NCI-H345 treated with DMSO at 0.1 percent for 48 hours (cell line): ENCODE measurements around the gene GRPEL1.

Source experiments
- DNase-seq: peaks from one replicate; lab custom pipeline; 2025; ENCODE audit not compliant: unreplicated experiment; lab: John Stamatoyannopoulos, UW

The GRPEL1 gene

DNA sequence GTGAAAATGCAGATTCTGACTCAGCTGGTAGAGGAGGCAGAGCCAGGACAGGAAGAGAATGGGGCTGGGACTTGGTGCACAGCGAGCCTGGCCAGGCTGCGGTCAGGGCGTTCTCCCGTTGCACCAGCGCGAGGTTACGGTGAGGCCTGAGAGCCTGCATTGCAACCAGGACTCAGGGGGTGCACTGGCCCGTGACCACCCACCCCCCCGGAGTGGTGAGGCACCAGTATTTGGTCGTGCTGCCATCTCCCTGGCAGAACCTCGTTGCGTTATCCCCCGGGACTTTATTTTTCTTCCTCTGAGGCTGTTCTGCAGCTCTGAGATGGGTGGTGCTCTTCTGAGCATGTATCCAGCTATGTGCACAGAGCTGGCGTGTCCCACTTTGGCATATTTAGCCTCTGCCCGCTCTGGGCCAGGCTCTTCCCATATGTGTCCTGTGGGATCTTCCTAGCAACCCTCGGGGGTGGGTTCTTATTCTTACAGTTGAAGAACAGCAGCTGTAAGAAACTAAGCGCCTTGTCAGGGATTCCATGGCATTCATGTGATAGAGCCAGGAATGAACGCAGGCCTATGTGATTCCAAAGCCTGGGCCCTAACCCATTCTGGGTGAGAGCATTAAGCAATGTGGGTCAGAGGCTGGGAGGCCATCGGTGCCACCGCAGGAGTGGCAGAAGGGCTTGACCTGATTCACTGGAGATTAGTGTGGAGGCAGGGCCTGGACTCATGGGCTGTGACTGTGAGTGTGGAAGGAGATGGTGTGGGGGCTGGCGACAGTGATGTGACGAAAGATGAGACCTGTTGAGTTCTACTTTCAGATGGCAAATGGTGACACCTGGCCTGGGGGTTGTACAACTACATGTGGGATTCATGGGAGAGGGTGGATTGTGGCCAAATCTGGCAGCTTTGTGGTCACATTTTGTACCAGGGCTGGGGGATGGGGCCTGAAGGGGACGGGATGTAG lies 21.6 kb downstream of the GRPEL1 start:
- no peak for DNase-seq

DNA sequence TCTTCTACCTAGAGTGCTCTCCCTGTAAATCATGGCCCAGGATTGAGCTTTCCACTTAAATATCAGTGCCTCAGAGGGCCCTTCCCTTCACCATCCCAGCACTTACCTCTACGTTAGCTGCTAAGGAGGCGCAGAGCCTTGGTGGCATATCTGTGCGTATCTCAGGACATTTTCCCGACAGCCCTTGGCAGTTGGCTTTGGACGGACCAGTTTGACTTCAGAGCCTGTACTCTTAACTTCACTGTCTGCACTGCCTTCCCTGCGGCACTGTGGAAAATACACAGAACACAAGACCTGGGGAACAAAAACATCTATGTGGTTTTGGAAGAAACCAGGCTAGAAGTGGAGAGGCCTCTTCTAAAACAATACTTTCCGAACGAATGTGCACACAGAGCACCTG lies 22.3 kb downstream of the GRPEL1 start:
- DNase-seq, result no peak

DNA sequence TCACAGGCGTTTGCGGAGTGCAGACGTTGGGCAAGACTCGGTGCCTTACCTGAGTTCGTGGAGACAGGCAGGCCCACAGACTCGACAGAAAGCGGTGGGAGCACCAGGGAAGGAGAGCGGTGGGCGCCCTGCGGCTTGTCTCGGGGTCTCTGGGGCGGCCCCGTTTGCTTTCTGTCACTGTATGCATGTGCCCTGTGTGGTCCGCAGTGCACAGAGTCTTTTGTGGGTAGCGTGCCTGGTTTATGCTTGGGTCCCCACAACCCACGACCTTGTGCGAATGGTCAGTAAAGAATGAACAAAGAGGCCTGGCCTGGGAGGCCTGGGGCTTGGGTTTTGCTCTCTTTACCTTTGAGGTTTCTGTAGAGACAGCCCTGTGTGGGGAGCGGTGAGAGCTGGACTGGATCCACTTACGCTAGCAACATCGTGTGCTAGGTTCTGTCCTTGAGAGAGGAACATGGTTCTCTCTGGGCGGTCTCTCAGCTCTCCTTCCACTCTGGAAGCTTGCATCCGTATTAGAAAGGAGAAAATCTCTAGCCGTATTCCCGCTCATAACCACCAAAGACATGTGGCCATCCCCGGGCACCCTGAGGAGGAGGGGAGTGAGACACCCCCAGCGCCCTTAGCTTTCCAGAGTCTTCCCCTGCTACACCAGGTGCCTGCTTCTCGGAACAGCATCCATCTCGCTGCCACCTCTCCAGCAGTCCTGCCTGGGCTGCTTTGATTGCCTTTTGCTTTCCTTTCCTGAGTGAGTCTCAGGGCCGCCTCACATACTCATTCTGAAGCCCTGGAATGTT lies 23.5 kb downstream of the GRPEL1 start:
- DNase-seq, result no peak

DNA sequence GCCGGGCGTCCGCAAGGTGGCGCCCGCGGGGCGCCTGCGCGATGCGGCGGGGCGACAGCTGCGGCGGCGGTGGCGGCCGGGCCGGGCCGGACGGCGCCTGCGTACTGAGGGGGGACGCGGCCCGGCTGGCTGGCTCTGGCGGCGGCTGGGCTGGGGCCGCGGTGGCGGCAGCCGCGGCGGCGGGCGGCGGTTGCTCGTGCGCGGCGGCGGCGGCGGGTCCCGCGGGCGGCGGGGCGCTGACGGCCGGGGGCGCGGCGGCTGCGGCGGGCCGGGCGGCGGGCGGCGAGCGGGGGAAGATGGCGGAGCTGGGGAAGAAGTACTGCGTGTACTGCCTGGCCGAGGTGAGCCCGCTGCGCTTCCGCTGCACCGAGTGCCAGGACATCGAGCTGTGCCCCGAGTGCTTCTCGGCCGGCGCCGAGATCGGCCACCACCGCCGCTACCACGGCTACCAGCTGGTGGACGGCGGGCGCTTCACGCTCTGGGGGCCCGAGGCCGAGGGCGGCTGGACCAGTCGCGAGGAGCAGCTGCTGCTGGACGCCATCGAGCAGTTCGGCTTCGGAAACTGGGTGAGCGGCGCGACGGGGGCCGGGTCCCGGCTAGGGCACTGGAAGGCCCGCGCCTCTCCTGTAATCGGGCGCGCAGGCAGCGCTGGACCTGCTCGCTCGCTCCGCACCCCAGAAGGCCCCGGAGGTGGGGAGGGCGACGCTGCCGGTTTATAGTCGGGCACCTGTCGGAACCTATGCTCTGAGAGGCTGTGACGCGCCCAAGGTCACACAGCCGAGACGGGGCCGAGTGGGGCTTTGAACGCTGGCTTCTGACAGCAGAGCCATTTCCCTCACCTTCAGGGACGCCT lies 24.4 kb downstream of the GRPEL1 start, which contains the start of gene TADA2B:
Gene TADA2B (plus strand): TSS at position 89 of the 853 bp plus-strand sequence. CDS start 208 bp downstream, at position 297.
- no peak for DNase-seq

DNA sequence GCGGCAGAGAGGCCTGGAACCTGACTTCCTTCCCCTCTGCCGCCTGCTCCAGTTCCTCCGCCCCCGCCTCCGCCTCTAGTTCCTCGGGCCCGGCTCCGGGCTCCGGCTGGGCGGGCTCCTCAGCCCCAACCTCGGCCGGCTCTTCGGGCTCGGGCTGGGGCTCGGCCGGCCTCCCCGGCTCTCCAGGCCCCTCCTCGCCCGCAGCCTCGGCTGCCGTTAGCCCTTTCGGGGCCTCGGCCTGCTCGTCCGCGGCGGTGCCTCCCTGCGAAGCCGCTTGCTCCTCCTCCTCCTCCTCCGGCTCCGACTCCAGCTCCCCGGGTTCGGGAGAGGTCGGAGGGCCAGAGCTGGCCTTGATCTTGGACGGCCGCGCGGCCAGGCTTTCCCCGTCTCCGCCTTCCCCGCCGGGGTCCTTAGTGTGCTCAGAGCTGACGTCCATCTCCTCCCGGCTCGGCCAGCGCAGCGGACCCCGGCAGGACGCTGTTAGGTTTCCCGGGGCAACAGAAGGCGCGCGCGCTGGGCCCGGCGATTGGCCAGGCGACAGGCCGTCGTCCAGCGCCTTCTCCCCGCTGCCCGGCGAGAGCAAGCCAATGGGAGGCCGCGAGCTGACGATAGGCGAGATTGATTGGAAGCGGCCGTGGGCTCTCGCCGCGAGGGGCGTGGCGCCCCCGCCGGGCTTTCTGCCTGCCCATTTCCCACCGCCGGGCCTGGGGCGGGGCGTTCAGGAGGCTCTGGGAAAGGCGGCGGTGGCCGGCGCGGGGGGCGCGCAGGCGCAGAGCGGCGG lies 25.2 kb downstream of the GRPEL1 start:
- DNase-seq, result peak; percentile 93

DNA sequence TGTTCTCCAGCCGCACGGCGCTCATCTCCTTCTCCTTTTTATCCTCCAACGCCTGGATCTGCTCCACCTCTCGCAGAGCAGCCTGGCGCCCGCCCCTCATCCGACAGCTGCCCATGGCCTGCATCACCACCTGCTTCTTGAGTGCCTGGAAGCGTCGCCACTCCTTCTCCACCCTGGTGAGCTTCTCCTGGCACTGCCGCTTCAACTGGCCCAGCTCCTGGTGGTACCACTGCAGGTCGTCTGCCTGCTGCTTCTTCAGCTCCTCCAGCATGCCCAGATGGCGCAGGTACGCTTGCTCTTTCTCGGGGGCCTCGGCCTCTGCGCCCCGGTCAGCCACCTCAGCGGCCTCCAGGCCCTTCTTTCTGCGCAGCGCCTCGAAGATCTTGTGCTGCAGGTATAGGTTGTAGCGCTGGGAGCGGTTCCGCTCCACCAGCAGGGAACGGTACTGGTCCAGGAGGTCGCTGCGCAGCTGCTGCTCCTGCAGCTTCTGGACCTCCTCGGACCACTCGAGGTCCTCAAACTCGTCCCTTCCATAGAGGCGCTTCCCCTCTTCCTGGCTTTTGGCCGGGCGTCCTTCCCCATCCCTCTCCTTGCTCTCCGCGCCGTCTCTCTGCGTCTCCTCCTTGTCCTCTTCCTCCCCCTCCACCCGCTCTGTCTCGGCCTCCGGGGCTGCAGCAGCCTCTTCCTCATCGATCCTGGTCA lies 25.9 kb downstream of the GRPEL1 start:
- DNase-seq, result no peak

DNA sequence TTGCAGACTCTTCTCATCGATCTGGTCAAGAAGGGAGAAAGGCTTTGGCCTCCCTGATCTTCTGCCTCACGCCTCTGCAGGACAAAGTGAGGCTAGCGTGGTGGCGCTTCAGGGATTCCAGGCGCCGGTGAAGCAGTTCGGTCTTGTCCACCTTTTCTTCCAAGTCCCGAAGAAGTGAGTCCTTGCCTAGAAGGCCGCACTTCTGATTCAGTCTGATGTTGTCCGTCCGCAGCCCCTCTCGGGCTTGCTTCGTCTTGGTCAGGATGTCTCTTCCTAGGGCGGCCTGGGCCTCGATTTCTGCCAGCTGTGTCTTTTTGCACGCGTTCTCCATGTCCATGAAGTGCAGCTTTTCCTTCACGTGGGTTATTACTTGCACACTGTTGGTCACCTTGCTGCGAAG lies 26.6 kb downstream of the GRPEL1 start:
- no peak for DNase-seq

DNA sequence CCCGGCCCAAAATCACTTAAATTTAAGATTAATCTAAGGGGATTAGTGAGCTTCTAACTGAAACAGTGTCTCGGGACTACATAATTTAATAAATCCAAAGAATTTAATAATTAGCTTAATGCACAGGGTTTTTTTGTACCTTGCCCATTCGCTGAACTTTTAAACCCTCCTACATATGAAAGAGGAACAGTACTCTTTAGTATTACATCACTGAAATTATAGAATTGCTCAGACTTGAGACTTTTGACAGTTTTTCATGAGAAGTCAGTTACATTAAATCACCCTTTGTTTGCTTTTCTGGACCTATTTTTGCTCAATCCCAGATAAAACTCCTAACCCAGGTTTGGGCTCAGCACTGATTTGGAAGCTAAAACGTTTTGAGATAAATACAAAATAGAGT lies 27.1 kb downstream of the GRPEL1 start:
- DNase-seq, result no peak

DNA sequence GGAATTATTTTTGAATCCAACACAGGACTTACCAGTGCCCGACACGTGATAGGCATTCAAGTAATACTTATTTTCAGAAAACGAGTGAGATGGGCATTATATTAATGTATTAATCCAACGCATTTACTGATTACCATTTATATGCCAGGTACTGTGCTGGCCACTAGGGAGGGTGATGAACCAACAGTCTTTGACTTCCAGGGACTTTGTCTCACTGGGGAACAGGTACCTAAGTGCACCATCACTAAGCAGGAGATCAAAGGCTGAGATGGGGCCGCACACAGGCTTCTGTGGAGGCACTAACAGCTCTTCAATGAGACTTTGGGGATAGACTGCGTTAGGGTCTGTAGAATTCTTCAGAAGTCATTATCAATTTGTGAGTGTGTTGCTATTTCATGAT lies 30.4 kb downstream of the GRPEL1 start:
- DNase-seq, result no peak

DNA sequence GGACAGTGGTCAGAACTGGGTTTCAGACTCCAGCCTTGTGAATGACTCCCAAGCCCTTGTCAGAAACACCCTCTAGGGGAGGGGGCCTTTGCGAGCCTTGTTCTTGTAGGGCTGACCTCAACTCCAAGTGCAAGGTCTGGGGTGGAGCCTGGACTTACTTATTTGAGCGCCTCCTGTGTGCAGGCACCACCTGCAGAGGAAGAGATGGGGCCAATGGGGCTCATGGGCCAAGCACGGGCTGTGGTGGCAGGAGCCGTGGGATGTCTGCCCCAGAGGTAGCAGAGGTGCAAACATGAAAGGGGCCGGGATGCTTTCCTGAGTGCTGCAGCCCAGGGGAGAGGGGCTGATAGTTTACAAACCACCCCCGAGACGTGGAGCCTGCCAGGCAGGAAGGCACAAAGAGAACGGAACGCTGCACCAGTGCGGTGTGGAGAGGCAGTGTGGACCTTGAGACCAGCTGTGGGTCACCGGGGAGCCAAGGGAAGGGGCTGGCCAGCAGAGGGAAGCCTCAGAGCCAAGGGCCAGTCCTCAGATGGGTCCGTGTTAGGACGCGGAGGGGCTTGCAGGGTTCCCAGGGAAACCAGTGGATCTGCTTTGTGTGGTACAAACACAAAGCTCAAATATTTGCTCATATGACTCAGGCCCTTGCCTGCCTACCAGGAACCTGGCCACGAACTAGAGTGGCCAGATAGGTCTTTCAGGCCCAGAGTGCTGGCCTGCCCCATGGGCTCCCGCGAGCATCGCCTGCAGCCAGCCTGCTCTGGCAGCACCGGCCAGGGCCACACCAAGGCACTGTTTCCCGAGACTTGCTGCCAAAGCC lies 33.4 kb downstream of the GRPEL1 start:
- DNase-seq, result no peak

DNA sequence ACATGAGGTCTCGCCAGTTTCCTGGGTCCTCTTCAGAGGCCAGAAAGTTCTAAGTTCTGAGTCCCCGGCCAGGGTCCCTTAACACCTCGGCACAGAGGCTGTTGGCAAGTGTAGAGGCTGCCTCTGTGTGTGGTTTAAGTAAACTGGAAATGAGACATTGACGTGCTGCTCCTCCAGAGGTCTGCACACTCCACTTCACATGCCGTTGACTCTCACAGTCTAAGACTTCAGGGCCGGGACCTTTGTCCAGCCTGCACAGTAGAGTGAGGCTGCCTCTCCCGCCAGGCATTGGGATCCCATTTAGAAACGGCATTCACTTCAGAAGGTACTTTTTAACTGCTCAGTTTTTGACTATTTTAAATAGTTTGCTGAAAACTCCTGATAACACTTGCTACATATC lies 35.3 kb downstream of the GRPEL1 start:
- DNase-seq, result no peak

DNA sequence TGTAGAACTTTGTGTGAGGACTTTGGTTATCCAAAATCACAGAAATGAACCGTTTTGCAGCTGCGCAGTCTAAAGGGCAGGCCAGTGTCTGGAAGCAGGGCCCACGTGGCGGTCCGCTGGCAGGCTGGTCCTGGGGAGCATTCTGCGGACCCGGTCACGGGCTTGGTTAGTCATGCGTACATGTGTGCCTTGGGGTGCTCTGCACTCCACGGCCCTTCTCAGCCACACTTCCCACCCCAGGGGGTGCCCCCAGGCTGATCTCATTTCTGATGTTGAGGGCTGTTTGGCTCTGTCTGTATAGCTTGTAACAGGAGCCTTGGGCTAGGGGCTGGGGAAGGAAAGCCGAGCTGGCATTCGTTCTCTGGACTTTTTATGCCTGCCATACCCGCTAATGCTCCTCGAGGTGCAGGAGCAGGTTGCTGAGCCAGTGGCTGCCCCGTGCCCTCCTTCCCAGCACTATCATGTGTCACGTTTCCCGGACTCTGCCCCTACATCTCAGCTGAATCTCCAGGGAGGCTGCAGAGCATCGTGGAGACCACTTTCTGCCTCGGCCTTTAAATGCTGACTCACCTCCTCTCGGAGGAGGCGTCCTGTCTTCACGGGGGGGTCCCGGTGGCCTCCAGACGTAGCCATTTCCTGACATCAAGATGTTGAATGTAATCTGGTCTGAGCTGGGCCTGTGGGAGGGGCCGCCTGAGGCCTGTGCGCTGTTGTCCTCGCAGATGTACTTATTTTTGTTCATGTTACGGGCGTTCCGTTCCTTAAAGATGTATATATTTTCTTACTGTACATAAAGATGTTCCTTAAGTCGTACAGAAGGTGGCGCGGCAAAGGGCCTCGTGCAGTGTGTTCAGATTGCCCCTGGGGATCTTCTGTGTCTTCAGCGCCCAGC lies 36.1 kb downstream of the GRPEL1 start:
- DNase-seq, result no peak

DNA sequence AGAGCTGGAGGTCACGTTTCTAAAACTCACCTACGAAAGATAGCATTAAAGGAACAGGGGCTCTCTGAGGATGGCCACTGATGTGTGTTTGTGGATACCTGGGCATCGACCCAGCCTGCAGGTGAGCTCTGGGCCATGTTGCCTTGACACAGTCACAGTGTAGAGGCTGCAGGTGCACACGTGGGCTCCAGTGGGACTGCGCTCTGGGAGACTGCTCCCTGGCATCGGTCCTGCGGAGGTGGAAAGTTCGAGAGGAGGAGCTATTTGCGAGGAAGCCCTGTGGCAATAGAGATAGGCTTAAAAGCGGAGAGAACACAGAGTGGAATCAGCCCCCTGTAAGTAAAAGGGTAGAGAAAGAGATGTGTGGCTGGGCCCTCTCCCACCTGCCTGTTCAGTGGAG lies 37.0 kb downstream of the GRPEL1 start:
- DNase-seq, result no peak

DNA sequence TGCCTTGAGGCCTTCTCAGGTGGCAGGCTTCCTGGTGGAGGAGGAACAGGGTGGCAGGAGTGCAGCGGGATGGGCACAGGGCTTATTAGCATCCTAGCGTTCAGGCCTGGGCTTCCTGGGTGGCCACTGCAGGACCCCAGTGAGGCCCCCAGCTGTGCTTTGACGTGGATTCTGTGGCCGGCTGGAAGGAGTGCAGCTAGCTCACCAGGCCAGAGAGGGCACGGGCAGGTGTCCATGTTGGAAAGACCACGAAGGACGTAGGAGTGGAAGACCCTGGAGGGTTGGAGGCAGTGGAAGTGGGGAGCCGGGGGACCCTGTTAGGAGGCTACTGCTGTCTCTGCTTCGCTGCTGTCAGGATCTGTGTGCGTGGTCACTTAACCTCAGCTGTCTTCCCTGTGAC lies 37.9 kb downstream of the GRPEL1 start:
- no peak for DNase-seq

DNA sequence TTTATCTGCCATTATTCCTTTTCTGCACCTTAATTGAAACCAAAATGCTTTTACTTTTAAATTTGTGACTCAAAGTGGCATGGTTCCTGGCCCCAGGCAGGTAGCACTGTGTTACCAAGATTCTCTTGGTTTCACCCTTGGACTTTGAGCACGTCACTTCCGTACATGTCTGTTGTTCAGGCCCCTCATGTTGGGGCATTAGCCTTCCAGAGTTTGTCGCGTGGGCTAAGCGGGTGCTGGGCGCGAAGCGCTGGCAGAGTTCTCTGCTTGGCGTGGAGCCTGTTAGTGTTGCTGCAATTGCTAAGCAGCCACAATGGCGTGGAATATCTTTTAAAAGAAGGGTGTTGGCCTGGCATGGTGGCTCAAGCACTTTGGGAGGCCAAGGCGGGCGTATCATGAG lies 38.7 kb downstream of the GRPEL1 start:
- DNase-seq, result no peak

DNA sequence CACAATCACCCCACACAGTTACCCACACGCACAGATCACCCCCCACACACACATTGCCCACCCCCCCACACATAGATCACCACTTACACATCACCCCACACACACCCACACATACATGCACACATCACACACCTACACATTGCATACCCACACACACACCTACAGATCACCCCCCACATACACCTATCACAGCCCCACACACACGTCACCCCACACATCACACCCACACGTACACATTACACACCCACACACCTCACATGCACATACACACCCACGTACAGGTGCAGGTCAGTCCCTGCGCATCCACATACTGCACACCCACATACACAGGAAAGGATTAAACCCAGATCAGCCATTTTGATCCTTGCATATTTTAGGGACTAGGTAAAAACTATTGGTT lies 40.0 kb downstream of the GRPEL1 start:
- no peak for DNase-seq

DNA sequence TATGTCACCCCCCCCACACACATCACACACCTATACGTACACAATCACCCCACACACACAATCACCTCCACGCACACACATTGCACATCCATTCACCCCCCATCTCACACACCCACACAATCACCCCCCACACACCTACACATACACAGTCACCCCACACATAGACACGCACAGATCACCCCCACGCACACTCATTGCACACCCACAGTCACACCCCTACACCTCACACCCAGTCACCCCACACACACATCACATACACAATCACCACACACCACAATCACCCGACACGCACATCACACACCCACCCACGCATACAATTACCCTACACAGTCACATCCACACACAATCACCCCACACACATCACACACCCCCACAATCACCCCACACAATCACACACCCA lies 40.6 kb downstream of the GRPEL1 start:
- no peak for DNase-seq

DNA sequence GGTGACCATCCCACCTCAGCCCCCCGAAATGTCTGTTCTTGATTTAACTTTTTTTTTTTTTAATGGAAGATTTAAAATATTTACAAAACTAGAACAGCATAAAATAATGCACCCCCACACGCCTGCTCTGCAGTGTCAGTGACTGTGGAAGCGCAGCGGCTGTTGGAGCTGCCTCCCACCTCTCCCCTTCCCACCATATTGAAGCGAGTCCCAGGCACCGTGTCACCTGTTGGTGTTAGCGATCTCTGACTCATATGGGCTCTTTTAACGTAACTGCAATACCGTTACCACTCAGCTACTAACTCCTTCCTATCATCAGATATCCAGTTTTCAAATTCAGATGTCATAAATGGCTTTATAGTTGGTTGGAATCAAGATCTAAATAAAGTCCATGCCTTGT lies 41.8 kb downstream of the GRPEL1 start:
- DNase-seq, result no peak
